HG02870 (cell line): ENCODE results near the gene TMEM108.

Experiments used
- ATAC-seq: cut with Tn5 transposase; IDR thresholded peaks from one replicate; pipeline ENCODE4 v1.9.1; 2021; ENCODE audit warnings: mild to moderate bottlenecking, moderate library complexity; ENCODE audit not compliant: unreplicated experiment

The TMEM108 gene

DNA sequence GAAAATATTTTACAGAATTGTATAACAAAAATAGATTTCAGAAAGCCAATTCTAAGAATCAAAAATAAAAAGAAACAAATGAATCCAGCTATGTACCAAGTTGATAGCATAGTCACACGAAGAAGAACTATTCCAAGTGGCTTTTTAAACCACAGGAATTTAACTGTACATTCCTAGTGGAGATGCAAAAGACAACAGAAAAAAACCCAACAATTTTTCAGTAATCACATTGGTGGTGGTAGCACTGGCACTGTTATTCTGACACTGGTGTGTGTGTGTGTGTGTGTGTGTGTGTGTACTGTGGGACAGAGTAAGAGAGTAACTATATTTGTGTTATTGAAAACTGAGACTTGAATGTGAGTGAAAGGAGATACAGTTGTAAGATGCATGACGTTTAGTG lies 370.8 kb downstream of the TMEM108 start:
- ATAC-seq: no peak

DNA sequence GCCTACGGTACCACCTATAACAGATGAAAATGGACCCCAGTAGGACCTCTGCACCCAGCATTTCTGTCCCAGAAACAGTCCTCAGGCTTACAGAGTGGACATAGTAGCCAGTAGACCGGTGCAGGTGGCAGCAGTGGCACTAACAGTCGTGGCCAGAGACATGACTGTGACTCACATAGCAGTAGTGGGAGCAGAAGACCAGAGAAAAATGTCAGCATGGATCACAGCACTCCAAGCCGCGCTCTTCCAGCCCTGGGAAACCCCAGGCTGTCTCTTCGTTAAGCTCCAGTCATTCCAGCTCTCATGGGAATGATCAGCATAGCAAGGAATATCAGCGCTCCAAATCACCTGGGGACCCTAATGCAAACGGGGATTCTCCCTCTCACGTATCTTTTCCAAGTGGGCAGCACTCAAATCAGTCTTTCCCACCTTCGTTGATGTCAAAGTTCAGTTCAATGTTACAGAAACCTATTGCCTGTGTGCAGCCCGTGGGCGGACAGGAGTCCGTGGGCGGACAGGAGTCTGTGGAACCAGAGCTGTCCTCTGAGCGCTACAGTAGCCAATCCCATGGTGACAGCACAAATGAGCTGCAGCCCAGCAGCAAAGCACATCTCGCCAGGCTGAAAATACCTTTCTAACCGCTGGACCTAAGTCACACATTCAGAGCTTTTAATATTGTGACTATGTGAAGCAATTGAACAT lies 372.2 kb downstream of the TMEM108 start:
- no peak for ATAC-seq

DNA sequence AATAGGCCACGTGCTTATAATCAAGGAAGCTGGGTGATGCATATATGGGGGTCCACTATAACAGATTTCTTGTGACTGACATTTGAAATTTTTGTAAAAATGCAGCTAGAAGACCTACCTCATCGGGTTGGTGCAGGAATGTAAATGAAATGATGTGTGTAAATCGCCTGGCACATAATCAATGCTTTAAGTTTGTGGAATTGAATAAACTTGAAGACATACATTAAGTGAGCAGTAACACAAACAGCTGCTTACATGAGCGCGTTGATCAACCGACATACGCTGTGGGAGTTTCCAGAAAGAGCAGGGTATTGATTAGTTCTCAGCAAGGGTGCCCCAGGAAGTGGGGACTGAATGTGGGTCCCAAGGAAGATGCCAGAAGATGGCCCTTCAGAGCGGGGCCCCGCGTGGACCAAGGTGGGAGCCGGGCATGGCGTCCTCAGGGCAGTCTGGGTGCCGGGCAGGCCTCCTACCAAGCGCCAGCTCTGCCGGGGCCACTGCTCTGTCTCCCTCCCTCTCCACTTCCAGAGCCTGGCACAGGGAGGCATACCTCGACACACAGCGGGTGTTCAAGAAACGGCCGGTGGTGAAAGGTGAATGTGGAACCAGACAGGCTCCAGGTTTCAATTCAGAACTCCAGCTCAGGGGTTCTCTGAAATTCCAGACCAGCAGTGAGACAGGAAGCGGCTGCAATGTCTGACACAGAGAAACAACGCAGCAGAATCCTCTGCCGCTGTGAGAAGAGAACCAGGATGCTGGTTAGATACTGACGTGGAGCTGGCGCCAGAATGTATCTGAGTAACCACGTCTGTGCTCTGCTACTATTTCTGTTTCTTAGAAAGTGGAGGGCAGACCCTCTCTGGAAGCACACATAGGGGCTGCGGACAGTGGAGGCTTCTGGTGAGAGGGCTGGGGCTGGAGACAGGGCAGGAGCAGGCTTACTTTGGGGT lies 374.3 kb downstream of the TMEM108 start:
- ATAC-seq: no peak

DNA sequence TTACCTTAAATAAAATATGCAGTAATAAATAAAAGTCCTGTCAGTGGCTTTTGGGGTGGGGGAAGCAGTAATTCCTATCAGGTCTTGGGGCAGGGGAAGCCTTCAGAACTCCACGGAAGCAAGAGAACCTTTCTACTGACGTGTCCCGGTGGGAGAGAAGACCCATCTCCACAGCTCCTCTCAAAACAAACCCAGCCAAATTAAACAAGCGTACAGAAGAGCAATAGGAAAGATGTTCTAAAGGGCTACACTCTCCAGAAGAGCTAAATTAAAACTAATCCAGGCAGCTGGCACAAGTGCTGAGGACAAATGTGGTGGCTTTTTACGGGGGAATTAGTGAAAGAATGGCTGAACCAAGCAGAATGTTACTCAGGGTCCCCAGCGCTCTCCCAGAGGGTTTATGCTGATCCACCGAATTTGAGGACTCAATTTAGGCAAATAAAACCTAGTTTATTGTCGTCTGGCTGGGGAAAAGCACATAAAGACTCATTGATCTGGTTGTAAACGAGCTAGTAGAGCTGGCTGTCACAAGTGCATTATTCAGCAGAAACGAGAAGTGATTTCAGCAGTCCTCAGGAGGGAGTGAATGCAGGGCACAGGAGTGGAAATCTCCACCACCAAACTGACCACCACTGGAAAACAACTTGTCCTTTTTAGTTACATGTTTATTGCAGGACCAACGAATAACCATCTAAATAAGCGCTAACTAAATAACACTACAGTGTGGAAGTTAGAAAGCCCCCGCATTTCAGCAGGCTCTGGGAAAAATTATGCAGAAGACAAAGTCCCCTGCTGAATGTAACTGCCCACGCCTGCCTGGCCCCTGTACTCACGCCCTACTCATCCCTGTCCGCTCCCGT lies 375.2 kb downstream of the TMEM108 start:
- ATAC-seq: no peak

DNA sequence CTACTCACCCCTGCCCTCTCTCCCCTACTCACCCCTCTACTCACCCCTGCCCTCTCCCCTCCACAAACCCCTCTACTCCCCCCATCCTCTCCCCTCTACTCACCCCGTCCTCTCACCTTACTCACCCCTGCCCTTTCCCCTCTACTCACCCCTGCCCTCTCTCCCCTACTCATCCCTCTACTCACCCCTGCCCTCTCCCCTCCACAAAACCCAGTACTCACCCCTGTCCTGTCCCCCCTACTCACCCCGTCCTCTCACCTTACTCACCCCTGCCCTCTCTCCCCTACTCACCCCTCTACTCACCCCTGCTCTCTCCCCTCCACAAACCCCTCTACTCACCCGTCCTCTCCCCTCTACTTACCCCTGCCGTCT lies 375.8 kb downstream of the TMEM108 start:
- no peak for ATAC-seq

DNA sequence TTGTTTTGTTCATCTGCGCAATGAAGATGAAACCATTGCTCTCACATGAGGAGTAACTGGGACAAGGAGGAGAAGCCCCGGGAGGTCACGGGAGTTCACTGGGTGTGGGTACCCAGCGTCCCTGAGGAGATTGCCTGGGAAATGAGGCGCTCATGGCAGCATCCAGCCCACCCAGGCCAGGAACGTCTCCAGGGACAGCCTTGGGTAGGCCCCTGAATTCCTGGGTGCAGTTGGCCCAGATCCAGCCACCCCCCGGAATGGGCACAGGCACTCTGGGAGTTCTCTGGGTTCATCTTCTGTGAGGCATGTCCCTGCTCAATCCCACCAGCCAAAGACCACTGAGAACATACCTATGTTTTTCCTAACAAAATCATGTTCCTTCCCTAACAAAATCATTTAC lies 380.2 kb downstream of the TMEM108 start:
- no peak for ATAC-seq

DNA sequence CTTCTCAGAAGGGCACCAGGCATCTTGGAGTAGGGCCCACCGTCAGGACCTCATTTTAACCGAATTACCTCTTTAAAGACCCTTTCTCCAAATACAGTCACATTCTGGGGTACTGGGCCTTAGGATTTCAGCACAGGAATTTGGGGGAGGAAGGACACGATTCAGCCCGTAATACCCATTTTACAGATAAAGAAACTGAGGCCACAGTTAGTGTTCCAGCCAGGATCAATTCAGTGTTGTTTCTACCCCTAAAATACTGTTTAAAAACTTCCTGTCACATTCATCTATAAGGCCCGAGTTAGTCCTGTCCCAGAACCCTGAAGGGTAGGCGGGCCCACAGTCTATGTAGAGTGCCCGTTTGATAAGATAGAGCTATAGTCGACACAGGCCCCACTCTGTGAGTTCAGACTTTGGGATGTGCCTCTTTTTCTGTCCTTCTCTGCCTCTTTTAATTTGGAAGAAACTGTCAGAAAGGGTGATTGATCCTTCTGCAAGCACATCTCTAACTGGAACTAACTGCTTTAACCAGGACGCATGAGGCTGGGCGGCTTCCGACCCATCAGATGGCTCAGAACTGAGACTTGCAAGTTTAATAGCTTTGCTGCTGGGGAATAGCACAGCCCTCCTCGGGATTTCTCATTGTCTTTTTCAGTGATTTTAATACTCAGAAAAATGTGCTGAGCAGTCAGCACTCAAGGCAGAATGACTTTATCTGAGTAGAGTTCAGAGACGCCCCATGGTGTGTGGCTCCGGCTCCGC lies 381.1 kb downstream of the TMEM108 start:
- ATAC-seq: no peak

DNA sequence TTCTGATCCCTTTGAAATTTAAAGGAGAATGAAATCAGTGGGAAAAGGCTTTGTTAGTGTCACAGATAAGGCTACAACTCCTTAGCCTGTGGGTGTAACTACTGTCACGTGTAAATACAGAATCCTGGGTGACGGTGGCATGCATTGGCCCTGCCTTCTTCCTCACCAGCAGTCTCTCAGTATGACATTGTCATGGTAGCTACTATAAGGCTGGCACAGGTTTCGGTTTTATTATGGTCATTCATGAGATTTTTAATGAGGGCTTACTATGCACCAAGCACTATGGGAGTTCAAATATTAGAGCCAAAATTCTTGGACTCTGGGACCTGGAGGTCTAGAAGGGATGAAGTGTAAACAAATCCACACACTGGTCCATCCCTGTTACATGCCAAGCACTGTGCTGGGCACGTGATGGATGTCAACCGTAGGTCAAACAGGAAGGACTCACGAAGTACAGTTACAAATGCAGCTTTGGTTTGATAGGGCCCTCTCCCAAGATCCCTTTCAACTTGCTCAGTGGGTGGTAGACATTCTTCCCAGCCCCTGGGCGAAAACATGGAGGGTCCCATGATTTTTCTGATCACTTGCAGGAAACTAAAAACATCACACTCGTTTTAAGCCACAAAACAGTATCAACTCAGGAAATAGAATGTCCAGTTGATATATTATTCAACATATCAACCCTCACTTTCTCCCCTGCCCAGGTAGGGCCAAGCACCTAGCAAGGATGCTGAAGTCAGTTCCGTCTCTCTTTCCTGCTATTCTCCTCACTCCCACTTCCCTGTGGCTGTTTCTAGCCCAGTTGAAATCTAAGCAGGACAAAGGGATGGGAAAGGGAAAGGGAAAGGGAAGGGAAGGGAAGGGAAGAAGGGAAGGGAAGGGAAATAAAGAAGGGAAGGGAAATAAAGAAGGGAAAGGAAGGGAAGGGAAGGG lies 387.0 kb downstream of the TMEM108 start:
- no peak for ATAC-seq

DNA sequence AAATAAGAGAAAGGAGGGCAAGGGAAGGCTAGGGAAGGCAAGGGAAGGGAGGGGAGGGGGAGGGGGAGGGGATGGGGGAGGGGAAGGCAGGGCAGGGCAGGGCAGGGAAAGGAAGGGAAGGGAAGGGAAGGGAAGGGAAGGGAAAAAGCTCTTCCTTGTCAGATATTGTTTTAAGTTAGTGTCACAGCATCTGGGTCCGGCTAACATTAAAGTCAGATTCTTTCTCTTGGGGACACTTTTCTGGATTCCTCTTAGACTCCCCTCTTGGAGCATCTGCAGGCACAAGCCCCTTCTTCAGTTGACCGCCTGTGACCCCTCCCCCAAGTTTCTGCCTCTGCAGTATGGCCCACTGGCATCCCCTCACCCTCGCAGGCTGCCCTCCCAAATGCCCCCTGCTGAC lies 387.7 kb downstream of the TMEM108 start:
- no peak for ATAC-seq

DNA sequence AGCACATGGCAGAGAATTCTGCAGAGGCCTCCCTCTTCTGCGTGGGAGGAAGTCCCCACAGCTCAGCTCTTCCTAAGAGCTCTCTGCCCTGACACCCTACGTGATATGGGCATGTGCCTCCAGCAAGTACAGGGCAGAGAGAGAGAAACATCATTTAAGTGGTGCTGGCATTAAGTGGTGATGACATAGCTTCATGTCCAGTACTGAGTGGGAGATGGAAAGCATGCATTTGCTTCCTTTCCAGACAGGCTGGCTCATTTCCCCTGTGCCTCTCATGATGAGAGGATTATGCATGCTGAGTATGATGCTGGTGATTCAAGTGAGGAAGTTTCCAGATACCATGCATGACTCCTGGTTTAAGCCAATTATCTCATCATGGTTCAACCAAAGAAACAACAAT lies 388.5 kb downstream of the TMEM108 start:
- no peak for ATAC-seq

DNA sequence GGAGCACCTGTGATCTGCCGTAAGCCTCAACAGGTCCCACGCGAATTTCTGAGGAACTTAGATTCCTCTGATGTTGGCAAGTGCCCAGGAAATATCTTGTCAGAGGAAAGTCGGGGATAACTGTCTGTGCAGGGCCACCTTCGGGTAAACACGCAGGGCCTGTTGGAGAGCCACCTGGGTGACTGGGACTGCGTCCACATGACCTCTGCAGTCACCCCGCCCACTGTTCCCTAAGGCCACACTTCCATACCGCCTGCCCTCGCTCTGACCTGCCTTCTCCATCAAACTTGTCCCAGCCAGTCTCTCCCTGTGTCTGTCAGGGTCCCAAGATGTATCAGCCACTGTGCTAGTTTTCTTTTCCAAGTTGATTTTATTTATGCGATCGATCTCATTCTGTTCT lies 390.4 kb downstream of the TMEM108 start:
- no peak for ATAC-seq

DNA sequence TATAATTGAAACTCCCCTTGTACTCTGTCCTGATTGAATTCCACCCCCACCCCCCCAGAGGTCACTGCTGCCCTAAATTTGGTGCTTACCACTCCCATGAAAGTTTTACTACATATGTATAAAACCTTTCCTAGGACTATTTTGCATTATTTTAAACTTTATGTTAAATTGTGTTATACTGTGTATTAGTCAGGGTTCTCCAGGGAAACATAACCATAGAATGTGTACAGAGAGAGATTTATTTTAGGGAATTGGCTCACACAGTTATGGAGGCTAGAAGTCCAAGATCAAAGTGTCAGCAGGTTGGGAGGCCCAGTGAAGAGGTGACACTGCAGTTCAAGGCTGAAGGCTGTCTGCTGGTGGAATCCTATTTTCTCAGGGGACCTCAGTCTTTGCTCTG lies 390.9 kb downstream of the TMEM108 start:
- ATAC-seq: no peak

DNA sequence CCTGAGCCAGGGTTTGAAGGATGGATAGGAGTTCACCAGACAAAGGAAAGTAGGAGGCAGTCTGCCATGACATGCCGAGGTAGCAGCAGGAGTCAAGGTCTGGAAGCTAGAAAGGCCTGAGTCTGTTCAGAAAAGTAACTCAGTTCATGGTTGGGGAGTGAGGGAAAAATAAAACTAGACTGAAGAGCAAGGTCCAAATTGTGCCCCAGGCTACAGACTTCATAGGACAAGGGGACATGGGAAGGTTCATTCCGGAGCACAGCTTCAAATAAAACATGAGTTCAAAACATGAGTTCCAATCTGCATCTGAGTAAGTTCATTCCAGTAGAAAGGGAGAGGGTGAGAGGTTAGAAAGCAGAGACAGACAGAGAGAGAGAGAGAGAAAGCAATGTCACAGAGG lies 401.4 kb downstream of the TMEM108 start:
- no peak for ATAC-seq

DNA sequence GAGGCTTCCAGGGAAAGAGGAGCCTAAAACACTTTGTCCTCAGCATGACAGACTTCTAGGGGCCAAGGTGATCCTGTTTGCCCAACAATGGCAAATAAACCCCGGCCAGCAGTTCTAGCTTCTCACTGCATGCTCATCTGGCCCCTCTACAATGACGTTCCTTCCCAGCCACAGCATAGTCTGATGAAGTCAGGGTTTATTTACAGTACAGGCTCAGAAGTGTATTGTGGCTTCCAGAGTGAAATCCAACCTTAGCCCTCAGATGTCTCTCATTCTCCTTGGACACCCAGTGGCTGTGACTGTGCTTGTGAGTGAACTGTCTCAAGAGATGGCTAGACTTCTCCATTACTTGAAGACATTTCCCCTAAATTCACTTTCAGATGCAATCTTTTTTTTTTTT lies 402.5 kb downstream of the TMEM108 start:
- ATAC-seq: no peak

DNA sequence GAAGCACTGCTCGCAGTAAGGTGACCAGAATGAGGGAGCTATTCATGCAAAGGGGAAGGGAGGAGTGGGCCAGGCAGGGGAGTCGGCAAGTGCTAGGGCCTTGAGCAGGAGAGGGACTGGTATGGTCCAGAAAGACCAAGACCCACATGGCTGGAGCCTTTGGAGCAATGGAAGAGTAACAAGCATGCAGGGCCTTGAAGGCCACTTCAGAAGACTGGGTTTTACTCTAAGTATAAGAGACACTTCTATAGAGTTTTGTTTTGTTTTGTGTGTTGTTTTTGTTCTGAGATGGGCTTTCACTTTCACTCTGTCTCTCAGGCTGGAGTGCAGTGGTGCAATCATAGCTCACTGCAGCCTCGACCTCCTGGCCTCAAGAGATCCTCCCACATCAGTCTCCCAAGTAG lies 403.7 kb downstream of the TMEM108 start:
- ATAC-seq: peak; percentile 77

DNA sequence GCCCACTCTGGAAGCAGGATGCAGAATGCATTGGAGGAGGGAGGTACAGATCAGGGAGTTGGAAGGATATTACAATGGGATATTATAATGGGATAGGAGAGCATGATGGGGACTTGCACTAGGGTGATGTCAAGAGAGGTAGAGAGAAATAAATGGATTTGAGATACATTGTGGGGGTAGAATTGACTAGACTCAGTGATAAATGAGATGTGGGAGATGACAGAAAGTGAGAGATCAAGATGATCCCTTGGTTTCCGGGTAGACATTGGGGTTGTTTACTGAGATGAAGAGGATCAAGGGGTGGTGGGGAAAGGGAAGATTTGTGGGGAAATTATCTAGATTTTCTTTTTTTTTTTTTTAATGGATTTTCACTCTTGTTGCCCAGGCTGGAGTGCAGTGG lies 404.3 kb downstream of the TMEM108 start:
- ATAC-seq: no peak

DNA sequence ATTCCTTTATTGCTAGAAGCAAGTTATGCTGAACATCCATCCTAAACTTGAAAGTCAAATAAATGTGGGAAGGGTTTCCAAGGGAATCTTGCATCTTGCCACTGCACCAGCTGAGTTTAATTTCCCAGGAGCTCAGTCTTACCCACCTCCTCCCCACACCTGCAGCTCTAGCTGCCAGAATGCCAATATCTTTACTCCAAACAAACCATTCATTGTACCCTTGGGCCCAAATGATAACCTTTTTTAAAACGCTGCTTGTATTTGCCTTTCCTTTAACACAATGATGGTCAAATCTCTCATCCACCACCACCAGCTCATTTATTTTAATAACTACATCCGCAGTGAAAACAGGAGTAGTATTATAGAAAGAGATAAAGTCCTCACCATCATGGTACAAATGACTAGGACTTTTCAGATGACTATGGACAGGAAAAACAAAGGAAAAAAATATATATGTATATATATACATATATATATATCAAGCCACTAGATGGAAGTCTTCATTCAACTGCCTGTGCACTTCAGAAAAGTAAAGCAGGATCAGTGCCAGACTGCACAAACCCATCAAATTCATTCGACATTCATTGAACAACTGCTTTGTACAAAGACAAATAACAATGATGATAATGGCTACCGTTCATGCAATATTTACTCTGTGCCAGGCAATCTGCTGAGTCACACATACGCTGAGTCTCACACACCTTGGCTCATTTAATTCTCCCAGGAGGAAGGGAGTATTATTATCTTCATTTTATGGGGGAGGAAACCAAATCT lies 405.6 kb downstream of the TMEM108 start:
- ATAC-seq: no peak

DNA sequence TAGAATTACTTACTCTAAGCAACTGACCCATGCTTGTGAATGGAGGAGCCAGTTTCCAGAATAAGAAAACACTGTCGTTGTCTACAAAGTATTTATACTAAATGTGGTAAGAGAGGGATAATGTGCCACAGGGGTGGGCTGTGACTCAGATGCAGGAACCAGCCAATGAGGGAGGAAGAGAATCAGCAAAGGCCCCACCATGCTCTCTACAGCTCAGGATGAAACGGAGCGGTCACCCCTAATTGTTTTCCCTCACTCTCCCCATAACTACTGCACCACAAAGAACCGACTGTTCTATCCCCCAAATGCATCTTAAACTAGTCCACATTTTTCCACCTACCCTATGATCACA lies 406.2 kb downstream of the TMEM108 start:
- ATAC-seq: no peak

DNA sequence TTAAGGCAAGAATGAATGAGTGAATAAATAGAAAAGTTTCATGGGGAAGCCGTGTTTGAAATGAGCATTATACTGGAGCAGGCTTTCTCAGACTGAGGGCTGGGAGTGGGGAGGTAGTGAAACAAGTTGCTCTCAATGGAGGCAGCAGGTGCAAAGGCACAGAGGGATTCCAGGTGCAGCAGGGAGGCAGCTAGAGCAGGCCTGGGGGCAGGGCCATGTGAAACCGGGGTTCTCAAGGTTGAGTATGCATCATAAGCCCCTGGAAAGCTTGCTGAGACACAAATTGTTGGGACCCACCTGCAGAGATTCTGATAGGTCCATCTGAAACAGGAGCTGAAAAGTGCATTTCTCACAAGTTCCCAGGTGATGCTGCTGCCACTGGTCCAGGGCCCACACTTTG lies 406.9 kb downstream of the TMEM108 start:
- ATAC-seq: no peak
